OCI-LY1 (cell line): ENCODE data around the gene S100A14.

ENCODE experiments used
- CTCF ChIP-seq: fragments of 200-600 bp; sonication (generic), shearing (Covaris generic); IDR thresholded peaks from 2 replicates; pipeline ENCODE4 v1.5.1; 2017; ENCODE audit warnings: mild to moderate bottlenecking, antibody characterized with exemption, low read length, moderate library complexity, mixed read lengths
- EZH2 ChIP-seq: fragments of 200-600 bp; sonication (generic), shearing (Covaris generic); IDR thresholded peaks from 2 replicates; pipeline ENCODE4 v1.8.0; 2017; ENCODE audit warnings: borderline replicate concordance, mixed run types, mild to moderate bottlenecking, antibody characterized with exemption, low read length, moderate library complexity, mixed read lengths

- TF ChIP-seq CTCF (no peak), EZH2 (no peak)
Observed at GRCh38 chr1:153586347-153586746, 29.8 kb downstream of the S100A14 start.
